Astrocyte (in vitro differentiated cells and primary cell): ENCODE results near the gene DPEP3. TPM values are rescaled to one million over a fixed set of nuclear protein-coding genes. Genes with fewer than 3 reads are reported as not detected.

ENCODE experiments used
- DNase-seq: peaks from one replicate; pipeline ENCODE4 v3.0.0-alpha.2; 2010; ENCODE audit warnings: low read depth
- FAIRE-seq: peaks from 2 replicates; lab custom pipeline; 2011; peaks lifted over from hg19 to GRCh38; lab: Jason Lieb, UNC
- H2AFZ ChIP-seq: 2 replicates; pipeline ENCODE4 v1.6.0; 2012; ENCODE audit warnings: low read depth, low read length, inconsistent platforms
- H3K27ac ChIP-seq: 2 replicates; pipeline ENCODE4 v1.5.1; 2011; ENCODE audit warnings: low read depth, low read length, inconsistent platforms
- H3K27me3 ChIP-seq: 2 replicates; pipeline ENCODE4 v1.6.0; 2011; ENCODE audit warnings: low read length, inconsistent platforms; ENCODE audit not compliant: insufficient read depth
- H3K36me3 ChIP-seq: 2 replicates; pipeline ENCODE4 v1.5.1; 2011; ENCODE audit warnings: low read length, inconsistent platforms; ENCODE audit not compliant: insufficient read depth
- H3K4me1 ChIP-seq: 2 replicates; pipeline ENCODE4 v1.5.1; 2011; ENCODE audit warnings: low read length, inconsistent platforms; ENCODE audit not compliant: insufficient read depth
- H3K4me2 ChIP-seq: 2 replicates; pipeline ENCODE4 v1.6.0; 2012; ENCODE audit warnings: low read length, inconsistent platforms
- H3K4me3 ChIP-seq: 2 replicates; pipeline ENCODE4 v1.5.1; 2011; ENCODE audit warnings: low read depth, mild to moderate bottlenecking, low read length, inconsistent platforms; ENCODE audit not compliant: insufficient read depth
- H3K79me2 ChIP-seq: 2 replicates; pipeline ENCODE4 v1.6.0; 2012; ENCODE audit warnings: mild to moderate bottlenecking, low read length, inconsistent platforms; ENCODE audit not compliant: insufficient read depth
- H3K9ac ChIP-seq: 2 replicates; pipeline ENCODE4 v1.6.0; 2012; ENCODE audit warnings: mild to moderate bottlenecking, low read length, inconsistent platforms
- H3K9me3 ChIP-seq: 2 replicates; pipeline ENCODE4 v1.5.1; 2012; ENCODE audit warnings: low read depth, mild to moderate bottlenecking, low read length, inconsistent platforms; ENCODE audit not compliant: insufficient read depth
- H4K20me1 ChIP-seq: 2 replicates; pipeline ENCODE4 v1.6.0; 2012; ENCODE audit warnings: low read length, inconsistent platforms; ENCODE audit not compliant: insufficient read depth
- H3K27ac Mint-ChIP-seq: one replicate; pipeline ENCODE4 v1.8.0; 2021; ENCODE audit warnings: mild to moderate bottlenecking, mixed read lengths; ENCODE audit not compliant: unreplicated experiment
- H3K27me3 Mint-ChIP-seq: one replicate; pipeline ENCODE4 v1.8.0; 2021; ENCODE audit warnings: low read depth, mixed read lengths; ENCODE audit not compliant: unreplicated experiment
- H3K36me3 Mint-ChIP-seq: one replicate; pipeline ENCODE4 v1.8.0; 2021; ENCODE audit warnings: low read depth, mixed read lengths; ENCODE audit not compliant: unreplicated experiment
- H3K4me1 Mint-ChIP-seq: one replicate; pipeline ENCODE4 v1.8.0; 2021; ENCODE audit warnings: low read depth, mixed read lengths; ENCODE audit not compliant: unreplicated experiment
- H3K4me3 Mint-ChIP-seq: one replicate; pipeline ENCODE4 v1.8.0; 2021; ENCODE audit warnings: mild to moderate bottlenecking, moderate library complexity, mixed read lengths; ENCODE audit not compliant: unreplicated experiment
- H3K9me3 Mint-ChIP-seq: one replicate; pipeline ENCODE4 v1.8.0; 2021; ENCODE audit warnings: mild to moderate bottlenecking, mixed read lengths; ENCODE audit not compliant: unreplicated experiment
- CTCF ChIP-seq: IDR thresholded peaks from 2 replicates; pipeline ENCODE4 v1.5.1; 2011; ENCODE audit warnings: low read depth, mild to moderate bottlenecking, inconsistent platforms, low read length, moderate library complexity; ENCODE audit not compliant: insufficient read depth
- EZH2 ChIP-seq: IDR thresholded peaks from 2 replicates; pipeline ENCODE4 v1.6.1; 2012; ENCODE audit warnings: mild to moderate bottlenecking, low read length, inconsistent platforms; ENCODE audit not compliant: insufficient read depth
- total RNA-seq: library from RNA; stranded (reverse); gene quantifications from 2 replicates; pipeline ENCODE4 v1.2.1, GENCODE V29; 2021

DPEP3 gene
- total RNA-seq, 1 donor from 2014 or later: not detected

DNA sequence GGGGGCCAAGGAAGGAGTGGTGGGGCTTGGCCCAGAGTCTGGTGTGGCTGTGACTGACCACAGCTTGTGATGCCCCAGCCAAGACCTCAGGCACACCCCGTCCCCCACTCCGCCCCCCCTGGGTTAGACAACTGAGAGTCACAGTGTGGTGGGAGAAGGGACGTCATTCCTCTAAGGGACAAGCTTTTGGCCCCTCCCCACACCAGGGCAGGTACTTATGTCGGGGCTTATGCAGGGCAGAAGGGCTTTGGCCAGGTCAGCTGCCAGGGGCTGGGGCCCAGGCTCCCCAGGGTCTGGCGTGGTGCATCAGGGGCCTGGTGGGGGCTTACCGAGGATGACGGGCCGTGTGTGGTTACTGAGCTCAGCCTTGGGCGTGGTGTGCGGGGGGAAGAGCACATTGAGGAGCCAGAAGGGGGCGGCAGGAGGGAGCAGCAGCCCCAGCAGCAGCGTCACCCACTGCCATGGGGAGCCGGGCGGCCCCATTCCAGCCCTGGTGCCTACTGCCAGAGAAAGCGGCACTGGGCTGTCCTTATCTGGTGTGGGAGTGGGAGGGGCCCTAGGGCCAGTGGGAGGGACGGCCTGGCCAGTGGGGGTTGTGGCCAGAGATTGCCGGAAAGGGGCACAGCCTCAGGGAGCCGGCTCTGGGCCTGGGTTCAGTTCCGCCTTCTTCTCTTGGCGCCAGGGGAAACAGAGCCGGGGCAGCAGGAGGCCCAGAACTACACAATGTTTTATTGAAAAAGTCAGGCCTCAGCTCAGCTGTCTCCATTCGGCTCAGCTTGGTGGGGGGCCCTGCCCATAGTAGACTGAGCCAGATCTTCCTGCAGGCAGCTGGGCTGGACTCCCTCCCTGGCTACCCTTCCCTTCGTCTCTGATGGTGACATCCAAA is 36.4 kb downstream of the DPEP3 start, which contains the start of gene LCAT:
Gene LCAT (minus strand): TSS at position 502 of the 886 bp plus-strand sequence. CDS start 19 bp downstream, at position 483.
- peaks cover 50% of the 10 kb centered on the region for H3K36me3 ChIP-seq
- Mint-ChIP-seq H3K4me1 (no peaks in the 10 kb centered on the region), H3K4me3 (no peak within 1 kb of the TSS), H3K27ac (peak within 1 kb of the TSS; percentile 4), H3K36me3 (peaks cover 13% of the 10 kb centered on the region), H3K27me3 (no peaks in the 10 kb centered on the region), H3K9me3 (no peaks in the 10 kb centered on the region)
- DNase-seq (no peak), FAIRE-seq (no peak)
- TF ChIP-seq EZH2 (no peak), CTCF (no peak)
- no peak within 1 kb of the TSS for H3K27ac ChIP-seq
- H3K4me1 ChIP-seq: peaks cover 15% of the 10 kb centered on the region
- H3K27me3 ChIP-seq: no peaks in the 10 kb centered on the region
- peaks cover 89% of the 10 kb centered on the region for H4K20me1 ChIP-seq
- no peaks in the 10 kb centered on the region for H3K9me3 ChIP-seq
- H3K9ac ChIP-seq: peak within 1 kb of the TSS; percentile 27
- peaks cover 14% of the 10 kb centered on the region for H3K79me2 ChIP-seq
- H2AFZ ChIP-seq: no peak within 1 kb of the TSS
- H3K4me3 ChIP-seq: no peak within 1 kb of the TSS
- H3K4me2 ChIP-seq: peak within 1 kb of the TSS; percentile 25

- Mint-ChIP-seq H3K36me3 (peaks cover 13% of the 10 kb centered on the region), H3K27ac (no peak overlapping the region), H3K27me3 (no peaks in the 10 kb centered on the region), H3K9me3 (no peaks in the 10 kb centered on the region), H3K4me1 (no peaks in the 10 kb centered on the region), H3K4me3 (no peak overlapping the region)
- no peak for FAIRE-seq
- Histone ChIP-seq H2AFZ (no peak overlapping the region), H3K79me2 (peaks cover 14% of the 10 kb centered on the region), H3K4me1 (peaks cover 15% of the 10 kb centered on the region), H4K20me1 (peaks cover 83% of the 10 kb centered on the region), H3K27me3 (no peaks in the 10 kb centered on the region), H3K4me2 (no peak overlapping the region), H3K9me3 (no peaks in the 10 kb centered on the region), H3K27ac (no peak overlapping the region), H3K9ac (no peak overlapping the region), H3K36me3 (peaks cover 50% of the 10 kb centered on the region), H3K4me3 (no peak overlapping the region)
- no peak for DNase-seq
- no peak for TF ChIP-seq CTCF
- no peak for TF ChIP-seq EZH2
Observed at GRCh38 chr16:67943256-67943618, 37.1 kb downstream of the DPEP3 start.
